ENCODE results near the gene ANKRD53.

DNA sequence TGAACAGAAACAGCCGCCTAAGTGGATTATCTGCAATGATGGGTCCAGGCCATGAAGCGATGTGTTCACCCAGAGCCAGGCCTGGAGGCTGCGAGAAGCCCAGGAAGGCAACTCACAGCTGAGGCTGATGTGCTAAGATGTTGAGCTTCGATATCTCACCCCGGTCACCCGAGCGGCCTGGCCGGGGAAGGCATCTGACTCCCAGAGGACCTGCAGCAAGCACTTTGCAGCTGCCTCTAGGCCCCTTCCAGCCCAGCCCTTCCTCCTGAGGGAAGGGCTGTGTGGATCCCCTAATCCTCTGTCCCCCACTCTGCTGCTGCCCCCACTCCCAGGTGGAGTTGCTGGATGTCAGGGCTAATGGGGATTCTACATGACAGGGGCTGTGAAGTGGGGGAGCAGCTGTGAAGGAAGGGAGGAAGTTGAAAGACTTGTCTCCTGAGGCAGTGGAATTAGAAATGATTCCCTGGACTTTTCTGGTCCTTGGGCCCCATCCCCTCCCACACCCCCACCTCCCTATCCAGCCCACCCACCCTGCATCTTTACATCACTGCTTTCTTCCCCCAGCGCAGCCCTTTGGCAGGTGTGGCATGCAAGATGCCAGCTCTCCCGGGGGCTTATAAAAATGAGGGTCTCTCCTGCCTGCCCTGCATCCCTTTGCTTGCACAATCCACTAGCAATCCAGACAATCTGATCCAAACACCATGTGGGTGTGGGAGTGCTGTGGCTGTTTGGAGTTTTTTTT is 38.4 kb upstream of the ANKRD53 start:
- TF ChIP-seq FOXM1 (IDR thresholded peaks at IDR 0.05; ENCODE audit: borderline replicate concordance) = no peak
- no peak for TF ChIP-seq TARDBP (IDR thresholded peaks at IDR 0.05)
- TF ChIP-seq LEF1 (IDR thresholded peaks at IDR 0.05; ENCODE audit: borderline replicate concordance) = no peak
- TF ChIP-seq HDGF (IDR thresholded peaks at IDR 0.05; ENCODE audit: borderline replicate concordance) = no peak
- TF ChIP-seq ELF4 (IDR thresholded peaks at IDR 0.05) = no peak
- TF ChIP-seq, protein P1, sequence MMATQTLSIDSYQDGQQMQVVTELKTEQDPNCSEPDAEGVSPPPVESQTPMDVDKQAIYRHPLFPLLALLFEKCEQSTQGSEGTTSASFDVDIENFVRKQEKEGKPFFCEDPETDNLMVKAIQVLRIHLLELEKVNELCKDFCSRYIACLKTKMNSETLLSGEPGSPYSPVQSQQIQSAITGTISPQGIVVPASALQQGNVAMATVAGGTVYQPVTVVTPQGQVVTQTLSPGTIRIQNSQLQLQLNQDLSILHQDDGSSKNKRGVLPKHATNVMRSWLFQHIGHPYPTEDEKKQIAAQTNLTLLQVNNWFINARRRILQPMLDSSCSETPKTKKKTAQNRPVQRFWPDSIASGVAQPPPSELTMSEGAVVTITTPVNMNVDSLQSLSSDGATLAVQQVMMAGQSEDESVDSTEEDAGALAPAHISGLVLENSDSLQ (IDR thresholded peaks at IDR 0.05) = no peak
- no peak for TF ChIP-seq ZNF384 (IDR thresholded peaks at IDR 0.05)
- TF ChIP-seq CTBP1 (IDR thresholded peaks at IDR 0.05; ENCODE audit: borderline replicate concordance) = no peak
- TF ChIP-seq BHLHE40 (IDR thresholded peaks at IDR 0.05; ENCODE audit: borderline replicate concordance) = no peak
- no peak for TF ChIP-seq NFRKB (IDR thresholded peaks at IDR 0.05)
